ENCODE data around the gene ZNF670.
"Not testable (repeated sequence)": the region's sequence is repeated elsewhere in the genome, so short reads cannot be mapped to it uniquely, and the experiment has no call there.

ZNF670 gene

GRCh38 chr1:247078258-247079140 is at the start of gene ZNF670:
Gene ZNF670, minus strand, starts transcription at chr1:247078811. Its CDS starts 215 bp downstream, at chr1:247078596.
- peak; percentile 88 for DNase-seq

GRCh38 chr1:247127519-247128282 is 49.1 kb upstream of the ZNF670 start:
- DNase-seq = not testable (repeated sequence)

- not testable (repeated sequence) for DNase-seq
Observed at GRCh38 chr1:247126601-247127000, 48.0 kb upstream of the ZNF670 start.

GRCh38 chr1:247126166-247126565 is 47.6 kb upstream of the ZNF670 start:
- not testable (repeated sequence) for DNase-seq

GRCh38 chr1:247121382-247121781 is 42.8 kb upstream of the ZNF670 start:
- DNase-seq = no peak

- not testable (repeated sequence) for DNase-seq
Observed at GRCh38 chr1:247120408-247120668, 41.7 kb upstream of the ZNF670 start.

GRCh38 chr1:247119600-247120407 is 41.2 kb upstream of the ZNF670 start:
- no peak for DNase-seq

GRCh38 chr1:247118946-247119446 is 40.4 kb upstream of the ZNF670 start:
- DNase-seq = no peak

GRCh38 chr1:247115545-247115944 is 36.9 kb upstream of the ZNF670 start:
- DNase-seq = no peak

- no peak for DNase-seq
Observed at GRCh38 chr1:247115141-247115510, 36.5 kb upstream of the ZNF670 start.

GRCh38 chr1:247114351-247115140 is 35.9 kb upstream of the ZNF670 start:
- no peak for DNase-seq

- DNase-seq = no peak
Observed at GRCh38 chr1:247113733-247114271, 35.2 kb upstream of the ZNF670 start.

GRCh38 chr1:247113094-247113497 is 34.5 kb upstream of the ZNF670 start:
- DNase-seq = no peak

GRCh38 chr1:247112479-247112781 is 33.8 kb upstream of the ZNF670 start:
- DNase-seq = no peak

- no peak for DNase-seq
Observed at GRCh38 chr1:247111700-247112478, 33.3 kb upstream of the ZNF670 start.

- no peak for DNase-seq
Observed at GRCh38 chr1:247111259-247111699, 32.7 kb upstream of the ZNF670 start.

GRCh38 chr1:247110627-247111258 is 32.1 kb upstream of the ZNF670 start:
- no peak for DNase-seq

GRCh38 chr1:247107694-247108093 is 29.1 kb upstream of the ZNF670 start:
- DNase-seq = no peak

- no peak for DNase-seq
Observed at GRCh38 chr1:247105966-247106365, 27.4 kb upstream of the ZNF670 start.

- DNase-seq = no peak
Observed at GRCh38 chr1:247104965-247105364, 26.4 kb upstream of the ZNF670 start.
